ENCODE measurements around the gene TEX28.
"Not testable (repeated sequence)": the region's sequence is repeated elsewhere in the genome, so short reads cannot be mapped to it uniquely, and the experiment has no call there.

The TEX28 gene

DNA sequence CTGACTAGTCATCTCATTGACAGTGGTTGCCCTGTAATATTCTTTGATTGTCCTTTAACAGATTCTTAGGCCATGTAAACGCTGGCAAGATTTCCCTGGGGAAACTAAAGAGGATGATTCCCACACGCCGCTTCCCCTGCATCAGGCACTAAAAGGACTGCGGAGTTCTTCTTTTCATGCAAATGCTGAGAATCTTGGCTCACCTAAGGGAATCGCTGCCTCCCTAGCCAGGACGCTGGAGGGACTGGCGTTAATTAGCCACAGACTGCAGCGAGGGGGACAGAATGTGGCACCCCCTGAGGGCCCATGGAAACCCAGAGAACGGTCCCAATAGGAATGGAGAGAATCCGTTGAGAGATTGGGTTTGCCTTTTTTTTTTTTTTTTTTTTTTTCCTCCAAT, 8.5 kb downstream of the TEX28 start:
- H3K4me1 ChIP-seq (ENCODE audit: control insufficient read depth, low read depth, low read length); H3K27ac ChIP-seq (ENCODE audit: low read length); H3K36me3 ChIP-seq (ENCODE audit: control insufficient read depth, low read depth, low read length); H3K27me3 ChIP-seq (ENCODE audit: control insufficient read depth, insufficient read depth, low read length); H3K9me3 ChIP-seq (ENCODE audit: control insufficient read depth, low read depth, low read length); H3K4me3 ChIP-seq (ENCODE audit: low read length); H3K9ac ChIP-seq (ENCODE audit: low read length): not testable (repeated sequence)

DNA sequence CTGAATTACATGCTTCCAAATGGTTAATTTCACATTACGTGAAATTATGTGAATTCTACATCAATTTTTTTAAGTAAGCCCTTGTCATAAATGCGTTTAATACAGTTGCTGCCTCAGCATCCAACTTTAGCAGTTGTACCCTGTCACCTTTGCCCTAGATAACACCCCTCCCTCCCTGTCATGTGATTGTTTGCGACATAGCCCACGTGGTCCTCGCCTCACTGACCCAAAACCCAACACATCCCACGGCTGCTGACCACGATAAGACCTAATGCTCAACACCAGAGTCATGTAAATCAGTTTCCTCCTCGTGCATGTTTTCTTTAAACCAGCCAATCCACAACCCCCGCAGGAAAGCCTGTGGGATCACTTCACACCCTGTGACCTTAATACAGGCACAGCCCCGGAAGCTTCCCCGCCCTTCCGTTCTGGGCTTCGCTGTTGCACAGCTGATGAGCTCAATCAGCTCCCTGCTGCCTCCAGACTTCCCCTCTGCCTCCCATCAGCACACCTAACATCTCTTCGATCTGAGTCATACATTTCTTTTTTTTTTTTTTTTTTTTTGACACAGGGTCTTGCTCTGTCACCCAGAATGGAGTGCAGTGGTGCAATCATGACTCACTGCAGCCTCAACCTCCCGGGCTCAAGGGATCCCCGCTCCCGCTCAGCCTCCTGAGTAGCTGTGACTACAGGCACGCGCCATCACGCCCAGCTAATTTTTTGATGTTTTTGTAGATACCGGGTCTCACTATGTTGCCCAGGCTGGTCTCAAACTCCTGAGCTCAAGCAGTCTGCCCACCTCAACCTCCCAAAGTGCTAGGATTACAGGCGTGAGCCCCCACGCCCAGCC, 10.2 kb downstream of the TEX28 start:
- not testable (repeated sequence) for H3K4me1 ChIP-seq (ENCODE audit: control insufficient read depth, low read depth, low read length); H3K9ac ChIP-seq (ENCODE audit: low read length); H3K9me3 ChIP-seq (ENCODE audit: control insufficient read depth, low read depth, low read length); H3K27me3 ChIP-seq (ENCODE audit: control insufficient read depth, insufficient read depth, low read length); H3K4me3 ChIP-seq (ENCODE audit: low read length); H3K36me3 ChIP-seq (ENCODE audit: control insufficient read depth, low read depth, low read length); H3K27ac ChIP-seq (ENCODE audit: low read length)

- H3K4me3 ChIP-seq (ENCODE audit: low read length); H3K4me1 ChIP-seq (ENCODE audit: control insufficient read depth, low read depth, low read length); H3K27ac ChIP-seq (ENCODE audit: low read length); H3K27me3 ChIP-seq (ENCODE audit: control insufficient read depth, insufficient read depth, low read length); H3K9me3 ChIP-seq (ENCODE audit: control insufficient read depth, low read depth, low read length); H3K9ac ChIP-seq (ENCODE audit: low read length); H3K36me3 ChIP-seq (ENCODE audit: control insufficient read depth, low read depth, low read length): not testable (repeated sequence)
Measured at GRCh38 chrX:154269245-154269644, 25.7 kb downstream of the TEX28 start.

DNA sequence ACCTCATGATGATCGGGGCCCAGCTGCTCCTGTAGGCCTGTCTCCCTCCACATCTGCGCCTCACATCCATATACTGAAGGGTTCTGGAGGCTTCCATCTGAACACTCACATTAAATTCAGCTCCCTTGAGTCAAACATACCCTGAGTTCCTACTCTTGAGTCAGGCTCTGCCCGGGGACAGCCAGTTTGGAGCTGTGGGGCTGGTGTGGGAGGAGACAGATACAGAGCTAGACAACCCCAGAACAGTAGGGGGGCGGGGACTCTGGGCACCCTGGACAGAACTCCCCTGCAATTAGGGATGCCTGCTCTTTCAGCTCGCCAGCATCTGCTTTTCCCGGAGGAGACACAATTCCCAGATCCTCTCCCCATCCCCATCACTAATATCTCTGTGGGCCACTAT, 31.9 kb downstream of the TEX28 start:
- H3K4me1 ChIP-seq (ENCODE audit: control insufficient read depth, low read depth, low read length); H3K4me3 ChIP-seq (ENCODE audit: low read length); H3K9ac ChIP-seq (ENCODE audit: low read length); H3K36me3 ChIP-seq (ENCODE audit: control insufficient read depth, low read depth, low read length); H3K27ac ChIP-seq (ENCODE audit: low read length); H3K27me3 ChIP-seq (ENCODE audit: control insufficient read depth, insufficient read depth, low read length); H3K9me3 ChIP-seq (ENCODE audit: control insufficient read depth, low read depth, low read length): not testable (repeated sequence)

- not testable (repeated sequence) for H3K4me3 ChIP-seq (ENCODE audit: low read length); H3K9ac ChIP-seq (ENCODE audit: low read length); H3K27me3 ChIP-seq (ENCODE audit: control insufficient read depth, insufficient read depth, low read length); H3K4me1 ChIP-seq (ENCODE audit: control insufficient read depth, low read depth, low read length); H3K36me3 ChIP-seq (ENCODE audit: control insufficient read depth, low read depth, low read length); H3K9me3 ChIP-seq (ENCODE audit: control insufficient read depth, low read depth, low read length); H3K27ac ChIP-seq (ENCODE audit: low read length)
Measured at GRCh38 chrX:154258711-154259110, 36.2 kb downstream of the TEX28 start.

DNA sequence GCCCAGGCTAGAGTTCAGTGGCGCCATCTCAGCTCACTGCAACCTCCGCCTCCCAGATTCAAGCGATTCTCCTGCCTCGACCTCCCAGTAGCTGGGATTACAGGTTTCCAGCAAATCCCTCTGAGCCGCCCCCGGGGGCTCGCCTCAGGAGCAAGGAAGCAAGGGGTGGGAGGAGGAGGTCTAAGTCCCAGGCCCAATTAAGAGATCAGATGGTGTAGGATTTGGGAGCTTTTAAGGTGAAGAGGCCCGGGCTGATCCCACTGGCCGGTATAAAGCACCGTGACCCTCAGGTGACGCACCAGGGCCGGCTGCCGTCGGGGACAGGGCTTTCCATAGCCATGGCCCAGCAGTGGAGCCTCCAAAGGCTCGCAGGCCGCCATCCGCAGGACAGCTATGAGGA, 37.6 kb downstream of the TEX28 start, which contains the start of gene OPN1MW3:
Gene OPN1MW3 (plus strand): TSS at position 301 of the 400 bp plus-strand sequence. CDS start 38 bp downstream, at position 339.
- not testable (repeated sequence) for H3K4me1 ChIP-seq (ENCODE audit: control insufficient read depth, low read depth, low read length); H3K27ac ChIP-seq (ENCODE audit: low read length); H3K9ac ChIP-seq (ENCODE audit: low read length); H3K4me3 ChIP-seq (ENCODE audit: low read length); H3K27me3 ChIP-seq (ENCODE audit: control insufficient read depth, insufficient read depth, low read length); H3K36me3 ChIP-seq (ENCODE audit: control insufficient read depth, low read depth, low read length); H3K9me3 ChIP-seq (ENCODE audit: control insufficient read depth, low read depth, low read length)

GRCh38 chrX:154248076-154248475, 46.8 kb downstream of the TEX28 start:
- H3K9me3 ChIP-seq (ENCODE audit: control insufficient read depth, low read depth, low read length); H3K27me3 ChIP-seq (ENCODE audit: control insufficient read depth, insufficient read depth, low read length); H3K9ac ChIP-seq (ENCODE audit: low read length); H3K27ac ChIP-seq (ENCODE audit: low read length); H3K4me1 ChIP-seq (ENCODE audit: control insufficient read depth, low read depth, low read length); H3K36me3 ChIP-seq (ENCODE audit: control insufficient read depth, low read depth, low read length); H3K4me3 ChIP-seq (ENCODE audit: low read length): not testable (repeated sequence)

DNA sequence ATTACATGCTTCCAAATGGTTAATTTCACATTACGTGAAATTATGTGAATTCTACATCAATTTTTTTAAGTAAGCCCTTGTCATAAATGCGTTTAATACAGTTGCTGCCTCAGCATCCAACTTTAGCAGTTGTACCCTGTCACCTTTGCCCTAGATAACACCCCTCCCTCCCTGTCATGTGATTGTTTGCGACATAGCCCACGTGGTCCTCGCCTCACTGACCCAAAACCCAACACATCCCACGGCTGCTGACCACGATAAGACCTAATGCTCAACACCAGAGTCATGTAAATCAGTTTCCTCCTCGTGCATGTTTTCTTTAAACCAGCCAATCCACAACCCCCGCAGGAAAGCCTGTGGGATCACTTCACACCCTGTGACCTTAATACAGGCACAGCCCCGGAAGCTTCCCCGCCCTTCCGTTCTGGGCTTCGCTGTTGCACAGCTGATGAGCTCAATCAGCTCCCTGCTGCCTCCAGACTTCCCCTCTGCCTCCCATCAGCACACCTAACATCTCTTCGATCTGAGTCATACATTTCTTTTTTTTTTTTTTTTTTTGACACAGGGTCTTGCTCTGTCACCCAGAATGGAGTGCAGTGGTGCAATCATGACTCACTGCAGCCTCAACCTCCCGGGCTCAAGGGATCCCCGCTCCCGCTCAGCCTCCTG, 47.4 kb downstream of the TEX28 start:
- not testable (repeated sequence) for H3K4me3 ChIP-seq (ENCODE audit: low read length); H3K9me3 ChIP-seq (ENCODE audit: control insufficient read depth, low read depth, low read length); H3K27ac ChIP-seq (ENCODE audit: low read length); H3K9ac ChIP-seq (ENCODE audit: low read length); H3K27me3 ChIP-seq (ENCODE audit: control insufficient read depth, insufficient read depth, low read length); H3K36me3 ChIP-seq (ENCODE audit: control insufficient read depth, low read depth, low read length); H3K4me1 ChIP-seq (ENCODE audit: control insufficient read depth, low read depth, low read length)

GRCh38 chrX:154239982-154240503, 54.9 kb downstream of the TEX28 start:
- not testable (repeated sequence) for H3K4me1 ChIP-seq (ENCODE audit: control insufficient read depth, low read depth, low read length); H3K27me3 ChIP-seq (ENCODE audit: control insufficient read depth, insufficient read depth, low read length); H3K9ac ChIP-seq (ENCODE audit: low read length); H3K4me3 ChIP-seq (ENCODE audit: low read length); H3K36me3 ChIP-seq (ENCODE audit: control insufficient read depth, low read depth, low read length); H3K27ac ChIP-seq (ENCODE audit: low read length); H3K9me3 ChIP-seq (ENCODE audit: control insufficient read depth, low read depth, low read length)

GRCh38 chrX:154238939-154239559, 55.9 kb downstream of the TEX28 start:
- not testable (repeated sequence) for H3K4me1 ChIP-seq (ENCODE audit: control insufficient read depth, low read depth, low read length); H3K4me3 ChIP-seq (ENCODE audit: low read length); H3K9ac ChIP-seq (ENCODE audit: low read length); H3K27ac ChIP-seq (ENCODE audit: low read length); H3K36me3 ChIP-seq (ENCODE audit: control insufficient read depth, low read depth, low read length); H3K9me3 ChIP-seq (ENCODE audit: control insufficient read depth, low read depth, low read length); H3K27me3 ChIP-seq (ENCODE audit: control insufficient read depth, insufficient read depth, low read length)

GRCh38 chrX:154233620-154234019, 61.3 kb downstream of the TEX28 start:
- H3K9me3 ChIP-seq (ENCODE audit: control insufficient read depth, low read depth, low read length); H3K27me3 ChIP-seq (ENCODE audit: control insufficient read depth, insufficient read depth, low read length); H3K4me1 ChIP-seq (ENCODE audit: control insufficient read depth, low read depth, low read length); H3K27ac ChIP-seq (ENCODE audit: low read length); H3K9ac ChIP-seq (ENCODE audit: low read length); H3K36me3 ChIP-seq (ENCODE audit: control insufficient read depth, low read depth, low read length); H3K4me3 ChIP-seq (ENCODE audit: low read length): not testable (repeated sequence)
